ENCODE data around the gene CLIP2. TPM values are rescaled to one million over a fixed set of nuclear protein-coding genes. Genes with fewer than 3 reads are reported as not detected.
A peak's percentile ranks its signal among the peaks of the same experiment; 100 is the strongest.

The CLIP2 gene
- total and polyA plus RNA-seq, 2 of the 4 experiments (the other 2 are of a cell fraction) = 18.1 to 20.7 TPM

- H3K4me1 ChIP-seq (ENCODE audit: control insufficient read depth, insufficient read depth, low read length) = no peaks in the 10 kb centered on the region
- H4K91ac ChIP-seq (ENCODE audit: insufficient read depth, low read depth, low read length) = no peak overlapping the region
- ChIA-PET POLR2A (ENCODE audit: unreplicated experiment) (no interaction called here), CTCF (no interaction called here)
- H2AFZ ChIP-seq (replicated peaks; ENCODE audit: low read length, poor library complexity) = no peak overlapping the region
- H3K27ac ChIP-seq (ENCODE audit: insufficient read depth, low read length) = no peak overlapping the region
- peaks cover 41% of the 10 kb centered on the region for H3K36me3 ChIP-seq (ENCODE audit: control insufficient read depth, insufficient read depth, low read length)
- H3K4me2 ChIP-seq (ENCODE audit: low read depth, low read length) = no peak overlapping the region
- dilution Hi-C loops (cut with HindIII; ENCODE audit: low sequenced_read_pairs, unreplicated experiment) (no loop called here), intact Hi-C loops (cut with micrococcal nuclease) (no loop called here), in situ Hi-C loops (cut with MboI; ENCODE audit: low sequenced_read_pairs) (loop anchor here (5.0 kb wide), 1 partner anchor 197 kb away; no protein-coding TSS in a partner anchor)
- H3K23ac ChIP-seq (ENCODE audit: low read depth, low read length) = no peak overlapping the region
- ATAC-seq (ENCODE audit: low read depth) (no peak), DNase-seq (no peak)
- H2BK15ac ChIP-seq (ENCODE audit: low read depth, low read length) = no peak overlapping the region
- TF ChIP-seq MAFK (IDR thresholded peaks at IDR 0.05; ENCODE audit: low read depth, low read length) = no peak
- TF ChIP-seq RFX5 (IDR thresholded peaks at IDR 0.05; ENCODE audit: low read depth, low read length) = no peak
- no peak for TF ChIP-seq USF2 (IDR thresholded peaks at IDR 0.05; ENCODE audit: low read depth, low read length)
- no peak for TF ChIP-seq CHD1 (IDR thresholded peaks at IDR 0.05; ENCODE audit: low read depth, low read length)
- no peak for TF ChIP-seq CEBPB (IDR thresholded peaks at IDR 0.05; ENCODE audit: low read depth, low read length)
- TF ChIP-seq NFE2L2 (IDR thresholded peaks at IDR 0.05; ENCODE audit: low read depth, low read length) = no peak
- no peak for TF ChIP-seq RAD21 (IDR thresholded peaks at IDR 0.05; ENCODE audit: low read length)
- no peak for TF ChIP-seq CTCF (conservative IDR thresholded peaks at IDR 0.05; ENCODE audit: low read depth, low read length)
- TF ChIP-seq RCOR1 (IDR thresholded peaks at IDR 0.05; ENCODE audit: insufficient replicate concordance, low read length) = no peak
- TF ChIP-seq MXI1 (IDR thresholded peaks at IDR 0.05; ENCODE audit: borderline replicate concordance, low read depth, low read length) = no peak
- no peak for TF ChIP-seq SMC3 (IDR thresholded peaks at IDR 0.05; ENCODE audit: low read depth, low read length)
- no peak for TF ChIP-seq ELK1 (IDR thresholded peaks at IDR 0.05; ENCODE audit: borderline replicate concordance, low read depth, low read length)
- no peak for TF ChIP-seq FOS (IDR thresholded peaks at IDR 0.05; ENCODE audit: low read depth, low read length)
- TF ChIP-seq POLR2A (IDR thresholded peaks at IDR 0.05; ENCODE audit: low read depth, low read length) = no peak
- no peak for TF ChIP-seq BHLHE40 (IDR thresholded peaks at IDR 0.05; ENCODE audit: low read depth, low read length)
- TF ChIP-seq MAZ (IDR thresholded peaks at IDR 0.05; ENCODE audit: borderline replicate concordance, low read depth, low read length) = no peak
- BruUV-seq (replicated peaks) = no TSS peak
- no peaks in the 10 kb centered on the region for H3K79me1 ChIP-seq (ENCODE audit: low read depth in 1 of 2, low read length in 2 of 2)
- H3K4me3 ChIP-seq (ENCODE audit: insufficient read depth, low read depth, low read length) = no peak overlapping the region
- H3K9ac ChIP-seq (ENCODE audit: low read depth, low read length) = no peak overlapping the region
- H3K9me3 ChIP-seq (ENCODE audit: control insufficient read depth, insufficient read depth, low read length) = no peaks in the 10 kb centered on the region
- no peak overlapping the region for H4K8ac ChIP-seq (ENCODE audit: low read depth in 2 of 2, low read length in 2 of 2)
- no peak overlapping the region for H2BK120ac ChIP-seq (ENCODE audit: low read depth, low read length)
- no peak overlapping the region for H3K4ac ChIP-seq (ENCODE audit: low read depth, low read length)
- no peak overlapping the region for H3K18ac ChIP-seq (ENCODE audit: low read depth, low read length)
- no peak overlapping the region for H2BK20ac ChIP-seq (ENCODE audit: low read depth, low read length)
- no peak overlapping the region for H3K14ac ChIP-seq (replicated peaks; ENCODE audit: low read depth, low read length)
- WGBS, 2 experiments (ENCODE audit: extremely low coverage in 2 of 2, insufficient read length in 1 of 2) = 82% methylated on average over 9 of the region's 15 CpGs; no CpG with 5 or more reads in 1 of the 2 experiments
- H3K9me1 ChIP-seq (ENCODE audit: insufficient read depth, low read length) = no peaks in the 10 kb centered on the region; the same call in 1 of the 2 replicates
- no peak overlapping the region for H2BK5ac ChIP-seq (ENCODE audit: low read depth, low read length, poor library complexity, severe bottlenecking)
- H2AK9ac ChIP-seq (replicated peaks; ENCODE audit: low read depth, low read length, poor library complexity) = peak overlapping the region; percentile 5
- H3K27me3 ChIP-seq (ENCODE audit: control insufficient read depth, insufficient read depth, low read length) = no peaks in the 10 kb centered on the region
- no peak overlapping the region for H2AK5ac ChIP-seq (ENCODE audit: low read depth, low read length)
- H4K20me1 ChIP-seq (ENCODE audit: insufficient read depth, low read length) = peaks cover 10% of the 10 kb centered on the region; the same call in 1 of the 2 replicates
- no peak overlapping the region for H4K5ac ChIP-seq (ENCODE audit: low read depth, low read length)
- H3K56ac ChIP-seq (ENCODE audit: extremely low read depth, insufficient read depth, low read length) = no peak overlapping the region
Observed at GRCh38 chr7:74404741-74405140, 115.5 kb downstream of the CLIP2 start.
